ENCODE results near the gene CDH4. TPM values are rescaled to one million over a fixed set of nuclear protein-coding genes. Genes with fewer than 3 reads are reported as not detected.

Gene CDH4
- total RNA-seq, 1 donor from 2014 or later: 2.9 TPM

GRCh38 chr20:61635721-61636455, 383.8 kb downstream of the CDH4 start:
- H3K79me2 ChIP-seq (ENCODE audit: low read depth): no peaks in the 10 kb centered on the region
- H3K4me3 ChIP-seq: no peak overlapping the region
- H3K36me3 Mint-ChIP-seq: peaks cover 2% of the 10 kb centered on the region
- H3K27me3 Mint-ChIP-seq (ENCODE audit: insufficient read depth, low read depth): peaks cover 6% of the 10 kb centered on the region
- peak overlapping the region; percentile 36 for H3K4me2 ChIP-seq
- no peaks in the 10 kb centered on the region for H3K36me3 ChIP-seq
- peak overlapping the region; percentile 74 for H3K27ac Mint-ChIP-seq
- H3K27ac ChIP-seq: no peak overlapping the region
- peaks cover 32% of the 10 kb centered on the region for H3K4me1 Mint-ChIP-seq
- H3K9me3 ChIP-seq (ENCODE audit: low read depth): no peaks in the 10 kb centered on the region
- peaks cover 15% of the 10 kb centered on the region for H3K4me1 ChIP-seq
- H3F3A ChIP-seq (ENCODE audit: low read depth): peaks cover 10% of the 10 kb centered on the region
- peak overlapping the region; percentile 26 for H2AFZ ChIP-seq (replicated peaks)
- no peaks in the 10 kb centered on the region for H3K9me3 Mint-ChIP-seq
- no peak for TF ChIP-seq CTCF (IDR thresholded peaks at IDR 0.05)
- TF ChIP-seq EZH2 (IDR thresholded peaks at IDR 0.05): no peak
- TF ChIP-seq EZH2phosphoT487 (IDR thresholded peaks at IDR 0.05): no peak
- H3K4me3 Mint-ChIP-seq: no peak overlapping the region
- no peak for DNase-seq (ENCODE audit: low spot score)
- H3K9ac ChIP-seq: no peak overlapping the region
- H4K20me1 ChIP-seq (ENCODE audit: low read depth): no peaks in the 10 kb centered on the region
- no peaks in the 10 kb centered on the region for H3K27me3 ChIP-seq

- Mint-ChIP-seq H3K9me3 (no peaks in the 10 kb centered on the region), H3K4me3 (no peak overlapping the region)
These were observed 384.6 kb downstream of the CDH4 start for GRCh38 chr20:61636531-61637116.

GRCh38 chr20:61638802-61639585, 386.9 kb downstream of the CDH4 start:
- H3K4me1 ChIP-seq: peaks cover 15% of the 10 kb centered on the region
- H3K4me2 ChIP-seq: no peak overlapping the region
- peaks cover 2% of the 10 kb centered on the region for H3K36me3 Mint-ChIP-seq
- peaks cover 4% of the 10 kb centered on the region for H3K9me3 Mint-ChIP-seq
- H3K27me3 ChIP-seq: no peaks in the 10 kb centered on the region
- H4K20me1 ChIP-seq (ENCODE audit: low read depth): no peaks in the 10 kb centered on the region
- H3K27me3 Mint-ChIP-seq (ENCODE audit: insufficient read depth, low read depth): peaks cover 6% of the 10 kb centered on the region
- H3K27ac Mint-ChIP-seq: peak overlapping the region; percentile 77
- peaks cover 39% of the 10 kb centered on the region for H3K4me1 Mint-ChIP-seq
- no peak overlapping the region for H3K4me3 ChIP-seq
- no peak overlapping the region for H3K9ac ChIP-seq
- no peak overlapping the region for H3K4me3 Mint-ChIP-seq
- no peak overlapping the region for H2AFZ ChIP-seq (replicated peaks)
- H3K27ac ChIP-seq: no peak overlapping the region
- TF ChIP-seq EZH2phosphoT487 (IDR thresholded peaks at IDR 0.05): no peak
- TF ChIP-seq EZH2 (IDR thresholded peaks at IDR 0.05): no peak
- no peak for TF ChIP-seq CTCF (IDR thresholded peaks at IDR 0.05)
- DNase-seq (ENCODE audit: low spot score): no peak
- no peaks in the 10 kb centered on the region for H3K79me2 ChIP-seq (ENCODE audit: low read depth)
- no peaks in the 10 kb centered on the region for H3K9me3 ChIP-seq (ENCODE audit: low read depth)
- peaks cover 10% of the 10 kb centered on the region for H3F3A ChIP-seq (ENCODE audit: low read depth)
- H3K36me3 ChIP-seq: no peaks in the 10 kb centered on the region

More at GRCh38 chr20:61636531-61637116, 384.6 kb downstream of the CDH4 start:
- H3K36me3 Mint-ChIP-seq: peaks cover 2% of the 10 kb centered on the region
- no peaks in the 10 kb centered on the region for H3K36me3 ChIP-seq
- H3K9ac ChIP-seq: no peak overlapping the region
- no peaks in the 10 kb centered on the region for H3K27me3 ChIP-seq
- H3K79me2 ChIP-seq (ENCODE audit: low read depth): no peaks in the 10 kb centered on the region
- peak; percentile 50 for DNase-seq (ENCODE audit: low spot score)
- H4K20me1 ChIP-seq (ENCODE audit: low read depth): no peaks in the 10 kb centered on the region
- peak overlapping the region; percentile 36 for H3K4me2 ChIP-seq
- peaks cover 10% of the 10 kb centered on the region for H3F3A ChIP-seq (ENCODE audit: low read depth)
- TF ChIP-seq EZH2 (IDR thresholded peaks at IDR 0.05): no peak
- no peak for TF ChIP-seq CTCF (IDR thresholded peaks at IDR 0.05)
- no peak for TF ChIP-seq EZH2phosphoT487 (IDR thresholded peaks at IDR 0.05)
- H3K27me3 Mint-ChIP-seq (ENCODE audit: insufficient read depth, low read depth): peaks cover 6% of the 10 kb centered on the region
- no peak overlapping the region for H3K27ac ChIP-seq
- no peak overlapping the region for H3K4me3 ChIP-seq
- H3K9me3 ChIP-seq (ENCODE audit: low read depth): no peaks in the 10 kb centered on the region
- H3K4me1 Mint-ChIP-seq: peaks cover 32% of the 10 kb centered on the region
- peaks cover 15% of the 10 kb centered on the region for H3K4me1 ChIP-seq
- peak overlapping the region; percentile 26 for H2AFZ ChIP-seq (replicated peaks)
- no peak overlapping the region for H3K27ac Mint-ChIP-seq

Data from neural progenitor cell (in vitro differentiated cells).